BJ (cell line): ENCODE measurements around the gene UAP1L1. TPM values are rescaled to one million over a fixed set of nuclear protein-coding genes. Genes with fewer than 3 reads are reported as not detected.

Experiments used
- CTCF ChIA-PET: fragments of 350-600 bp; formaldehyde crosslinking; extraction: SDS; loops from one replicate; lab custom pipeline; 2021; ENCODE audit warnings: antibody characterized with exemption, inconsistent platforms; lab: Yijun Ruan, JAX
- POLR2A ChIA-PET: fragments of 300-600 bp; sonication (Branson Sonifier 250); formaldehyde crosslinking; extraction: SDS; loops from one replicate; lab custom pipeline; 2021; ENCODE audit warnings: antibody characterized with exemption; lab: Charles Lee
- DNase-seq: peaks from one replicate; pipeline ENCODE4 v3.0.0-alpha.2; 2011; ENCODE audit warnings: low read depth
- H3K27me3 ChIP-seq: 2 replicates; pipeline ENCODE4 v1.6.0; 2011; ENCODE audit warnings: low read length; ENCODE audit not compliant: control insufficient read depth, insufficient read depth
- H3K36me3 ChIP-seq: 2 replicates; pipeline ENCODE4 v1.5.1; 2011; ENCODE audit warnings: low read length; ENCODE audit not compliant: control insufficient read depth, insufficient read depth
- H3K4me3 ChIP-seq: 2 replicates; pipeline ENCODE4 v1.5.1; 2011; ENCODE audit warnings: low read depth, mild to moderate bottlenecking, control low read depth, low read length
- polyA plus RNA-seq: library from polyadenylated mRNA; depleted of rRNA; stranded (reverse); fragments of >200 nt; gene quantifications from 2 replicates; pipeline ENCODE4 v1.2.3, GENCODE V29; 2011
- TF ChIP-seq, protein P1 (sequence below): IDR thresholded peaks from 2 replicates; pipeline ENCODE4 v1.5.1; 2011; ENCODE audit warnings: low read depth, mild to moderate bottlenecking, control low read depth, inconsistent platforms, low read length, moderate library complexity; ENCODE audit not compliant: insufficient read depth

Gene UAP1L1
- polyA plus RNA-seq, 1 experiment: 5.6 TPM

DNA sequence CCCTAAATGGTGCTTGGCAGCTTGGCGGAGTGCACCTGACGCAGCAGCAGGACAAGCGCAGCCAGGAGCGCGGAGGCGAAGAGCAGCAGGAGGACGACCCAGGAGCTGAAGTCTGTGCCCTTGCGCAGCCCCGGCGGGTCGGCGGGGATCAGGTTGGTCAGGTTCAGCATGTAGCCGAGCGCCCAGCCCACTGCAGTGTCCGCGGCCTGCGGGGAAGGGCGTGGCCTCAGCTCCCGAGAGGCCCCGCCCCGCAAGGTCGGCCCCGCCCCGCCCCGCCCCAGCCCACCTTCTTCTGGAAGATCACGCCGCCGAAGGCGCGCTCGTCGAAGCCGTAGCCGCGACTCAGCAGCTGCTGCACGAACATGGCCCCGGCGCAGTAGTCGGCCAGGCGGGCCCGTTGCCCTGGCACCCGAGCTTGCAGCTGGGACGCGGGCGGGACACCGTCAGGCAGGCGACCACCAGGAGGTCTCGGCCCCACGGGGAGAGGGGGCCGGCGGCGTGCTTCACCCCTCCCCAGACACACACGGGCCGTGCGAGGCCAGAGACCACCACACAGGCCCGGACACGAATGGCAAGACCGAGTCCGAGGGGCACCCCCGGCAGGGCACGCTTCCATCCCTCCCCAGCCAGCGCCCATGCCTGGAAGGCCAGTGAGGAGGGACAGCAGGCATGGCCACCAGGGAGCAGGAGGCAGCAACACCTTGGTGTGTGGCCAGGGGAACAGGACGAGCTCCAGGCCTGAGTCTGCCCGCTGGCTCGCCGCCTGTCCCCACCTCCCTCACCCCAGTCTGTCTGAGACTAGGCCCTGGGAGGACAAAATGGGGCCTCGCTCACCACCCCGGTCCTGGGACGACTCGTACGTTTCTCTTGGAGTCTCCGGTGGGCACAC, 28.4 kb upstream of the UAP1L1 start:
- no peaks in the 10 kb centered on the region for H3K36me3 ChIP-seq
- ChIA-PET CTCF (interaction anchor here (0.5 to 4.3 kb wide), 12 partner anchors 11 to 500 kb away, joined by 3 to 153 read pairs (median 3); partner anchors contain the start of gene SAPCD2), POLR2A (interaction anchor here (0.5 kb wide), 1 partner anchor 36 kb away, joined by 4 read pairs; no protein-coding TSS in a partner anchor)
- H3K4me3 ChIP-seq: no peak overlapping the region
- TF ChIP-seq, protein P1, sequence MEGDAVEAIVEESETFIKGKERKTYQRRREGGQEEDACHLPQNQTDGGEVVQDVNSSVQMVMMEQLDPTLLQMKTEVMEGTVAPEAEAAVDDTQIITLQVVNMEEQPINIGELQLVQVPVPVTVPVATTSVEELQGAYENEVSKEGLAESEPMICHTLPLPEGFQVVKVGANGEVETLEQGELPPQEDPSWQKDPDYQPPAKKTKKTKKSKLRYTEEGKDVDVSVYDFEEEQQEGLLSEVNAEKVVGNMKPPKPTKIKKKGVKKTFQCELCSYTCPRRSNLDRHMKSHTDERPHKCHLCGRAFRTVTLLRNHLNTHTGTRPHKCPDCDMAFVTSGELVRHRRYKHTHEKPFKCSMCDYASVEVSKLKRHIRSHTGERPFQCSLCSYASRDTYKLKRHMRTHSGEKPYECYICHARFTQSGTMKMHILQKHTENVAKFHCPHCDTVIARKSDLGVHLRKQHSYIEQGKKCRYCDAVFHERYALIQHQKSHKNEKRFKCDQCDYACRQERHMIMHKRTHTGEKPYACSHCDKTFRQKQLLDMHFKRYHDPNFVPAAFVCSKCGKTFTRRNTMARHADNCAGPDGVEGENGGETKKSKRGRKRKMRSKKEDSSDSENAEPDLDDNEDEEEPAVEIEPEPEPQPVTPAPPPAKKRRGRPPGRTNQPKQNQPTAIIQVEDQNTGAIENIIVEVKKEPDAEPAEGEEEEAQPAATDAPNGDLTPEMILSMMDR: no peak
- no peak for DNase-seq
- peaks cover 14% of the 10 kb centered on the region for H3K27me3 ChIP-seq

DNA sequence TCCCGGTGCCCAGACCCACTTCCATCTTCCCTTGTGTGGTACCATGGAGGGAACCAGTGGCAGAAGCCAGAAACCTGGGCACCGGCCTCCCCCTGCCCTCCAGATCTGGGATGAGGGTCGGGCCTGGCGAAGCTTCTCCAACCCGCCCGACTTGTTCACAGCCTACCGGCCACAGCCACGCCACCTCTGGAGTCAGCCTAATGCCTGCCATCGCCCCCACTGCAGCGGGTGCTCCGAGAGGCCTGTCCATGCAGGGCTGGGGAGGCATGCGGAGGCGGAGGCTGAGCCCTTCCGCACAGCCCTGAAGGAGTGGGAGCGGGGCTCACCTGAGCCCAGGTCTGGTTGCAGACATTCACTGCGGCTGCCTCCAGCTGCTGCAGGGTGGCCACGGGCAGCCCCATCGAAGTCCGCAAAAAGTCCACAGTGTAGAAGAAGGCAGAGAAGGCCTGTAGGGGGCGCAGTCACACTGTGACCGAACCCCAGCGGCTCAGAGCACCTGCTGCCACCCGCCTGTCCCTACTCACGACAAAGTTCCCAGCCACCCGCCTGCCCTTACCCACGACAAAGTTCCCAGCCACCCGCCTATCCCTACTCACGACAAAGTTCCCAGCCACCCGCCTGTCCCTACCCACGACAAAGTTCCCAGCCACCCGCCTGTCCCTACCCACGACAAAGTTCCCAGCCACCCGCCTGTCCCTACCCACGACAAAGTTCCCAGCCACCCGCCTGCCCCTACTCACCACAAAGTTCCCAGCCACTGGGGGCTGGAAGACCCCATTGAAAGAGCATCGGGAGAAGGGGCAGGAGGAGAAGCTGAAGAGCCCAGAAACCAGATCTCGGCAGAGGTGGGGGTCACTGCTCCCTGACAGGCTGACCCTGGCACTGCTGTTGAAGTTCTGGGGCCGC, 27.5 kb upstream of the UAP1L1 start:
- H3K36me3 ChIP-seq: no peaks in the 10 kb centered on the region
- peaks cover 18% of the 10 kb centered on the region for H3K27me3 ChIP-seq
- no peak for DNase-seq
- TF ChIP-seq, protein P1: peak; percentile 65
- H3K4me3 ChIP-seq: no peak overlapping the region
- ChIA-PET POLR2A (no interaction called here), CTCF (interaction anchor here (0.6 to 4.3 kb wide), 8 partner anchors 11 to 501 kb away, joined by 3 to 153 read pairs (median 4); partner anchors contain the start of gene SAPCD2)

DNA sequence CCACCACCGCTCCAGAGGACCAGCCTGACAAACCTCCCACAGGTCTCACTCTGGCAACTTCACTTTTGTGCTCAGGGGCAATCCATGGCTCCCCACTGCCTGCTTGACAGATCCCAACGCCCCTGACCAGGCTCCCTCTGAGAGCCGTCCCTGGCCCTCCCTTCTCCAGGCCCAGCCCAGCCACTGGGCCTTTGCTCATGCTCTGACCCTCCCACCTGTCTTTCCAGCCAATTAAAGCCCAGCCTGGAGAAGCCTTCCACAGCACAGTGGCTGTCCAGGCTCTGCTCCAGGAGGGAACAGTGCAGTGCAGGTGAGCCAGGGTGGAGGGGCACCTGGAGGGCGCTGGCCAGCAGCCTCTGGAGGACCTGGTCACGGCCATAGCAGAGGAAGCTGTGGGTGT, 26.7 kb upstream of the UAP1L1 start:
- DNase-seq: no peak
- TF ChIP-seq, protein P1: no peak
- ChIA-PET POLR2A (no interaction called here), CTCF (interaction anchor here (2.6 to 3.2 kb wide), 2 partner anchors 15 to 21 kb away, joined by 12 to 17 read pairs; no protein-coding TSS in a partner anchor)
- Histone ChIP-seq H3K27me3 (peaks cover 18% of the 10 kb centered on the region), H3K36me3 (no peaks in the 10 kb centered on the region), H3K4me3 (no peak overlapping the region)

DNA sequence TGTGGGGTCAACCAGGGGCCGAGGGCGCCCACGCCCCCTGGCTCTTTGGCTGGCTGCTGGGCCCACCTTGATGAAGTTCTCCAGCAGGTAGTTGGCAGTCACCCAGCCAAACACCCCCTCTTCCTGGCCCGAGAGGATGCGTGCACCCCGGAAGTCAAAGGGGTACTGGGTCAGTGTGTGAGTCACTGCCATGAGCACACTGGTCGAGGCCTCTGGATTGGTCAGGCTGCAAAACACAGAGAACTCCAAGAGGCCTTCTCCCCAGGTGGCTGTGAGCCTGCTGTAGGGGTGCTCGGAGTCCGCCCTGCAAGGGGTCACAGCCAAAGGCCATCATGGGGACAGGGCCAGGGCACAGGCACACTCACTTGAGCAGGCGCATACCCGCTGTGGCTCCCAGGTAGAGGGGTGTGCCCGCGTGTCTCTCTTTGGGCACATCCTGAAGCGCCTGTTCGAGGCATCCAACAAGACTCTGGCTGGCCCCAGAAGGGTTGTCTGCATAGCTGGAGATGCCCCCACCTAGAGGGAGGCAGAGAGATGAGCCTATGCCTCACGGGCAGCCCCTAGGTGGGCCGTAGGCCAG, 26.1 kb upstream of the UAP1L1 start:
- DNase-seq: no peak
- H3K27me3 ChIP-seq: peaks cover 18% of the 10 kb centered on the region
- no peaks in the 10 kb centered on the region for H3K36me3 ChIP-seq
- TF ChIP-seq, protein P1: no peak
- H3K4me3 ChIP-seq: no peak overlapping the region
- ChIA-PET CTCF (interaction anchor here (2.1 to 5.6 kb wide), 3 partner anchors 13 to 16 kb away, joined by 8 to 49 read pairs (median 17); no protein-coding TSS in a partner anchor), POLR2A (no interaction called here)
